ENCODE results near the gene RWDD4. TPM values are rescaled to one million over a fixed set of nuclear protein-coding genes. Genes with fewer than 3 reads are reported as not detected.

RWDD4 gene
- total and polyA plus RNA-seq, 2 of the 4 experiments (the other 2 are of a cell fraction): 8.5 to 8.8 TPM

- no peak overlapping the region for H2AK5ac ChIP-seq (ENCODE audit: low read depth, low read length)
- ChIA-PET POLR2A (ENCODE audit: unreplicated experiment) (no interaction called here), CTCF (no interaction called here)
- H4K91ac ChIP-seq (ENCODE audit: insufficient read depth, low read depth, low read length): no peak overlapping the region
- intact Hi-C loops (cut with micrococcal nuclease) (no loop called here), dilution Hi-C loops (cut with HindIII; ENCODE audit: low sequenced_read_pairs, unreplicated experiment) (no loop called here), in situ Hi-C loops (cut with MboI; ENCODE audit: low sequenced_read_pairs) (no loop called here)
- H4K5ac ChIP-seq (ENCODE audit: low read depth, low read length): no peak overlapping the region
- no peak overlapping the region for H3K18ac ChIP-seq (ENCODE audit: low read depth, low read length)
- H4K20me1 ChIP-seq (ENCODE audit: insufficient read depth, low read length): no peaks in the 10 kb centered on the region
- no peaks in the 10 kb centered on the region for H3K27me3 ChIP-seq (ENCODE audit: control insufficient read depth, insufficient read depth, low read length)
- no peaks in the 10 kb centered on the region for H3K79me1 ChIP-seq (ENCODE audit: low read depth in 1 of 2, low read length in 2 of 2)
- H2AFZ ChIP-seq (replicated peaks; ENCODE audit: low read length, poor library complexity): no peak overlapping the region
- no peak overlapping the region for H2BK5ac ChIP-seq (ENCODE audit: low read depth, low read length, poor library complexity, severe bottlenecking)
- no peak overlapping the region for H3K56ac ChIP-seq (ENCODE audit: extremely low read depth, insufficient read depth, low read length)
- no peak overlapping the region for H3K27ac ChIP-seq (ENCODE audit: insufficient read depth, low read length)
- H2AK9ac ChIP-seq (replicated peaks; ENCODE audit: low read depth, low read length, poor library complexity): no peak overlapping the region
- no peaks in the 10 kb centered on the region for H3K9me3 ChIP-seq (ENCODE audit: control insufficient read depth, insufficient read depth, low read length)
- WGBS, 2 experiments (ENCODE audit: extremely low coverage in 2 of 2, insufficient read length in 1 of 2): no CpG with 5 or more reads among the region's 4 CpGs
- no peaks in the 10 kb centered on the region for H3K4me1 ChIP-seq (ENCODE audit: control insufficient read depth, insufficient read depth, low read length)
- no peak for DNase-seq
- TF ChIP-seq MXI1 (IDR thresholded peaks at IDR 0.05; ENCODE audit: borderline replicate concordance, low read depth, low read length): no peak
- TF ChIP-seq RFX5 (IDR thresholded peaks at IDR 0.05; ENCODE audit: low read depth, low read length): no peak
- TF ChIP-seq RAD21 (IDR thresholded peaks at IDR 0.05; ENCODE audit: low read length): no peak
- TF ChIP-seq FOS (IDR thresholded peaks at IDR 0.05; ENCODE audit: low read depth, low read length): no peak
- TF ChIP-seq USF2 (IDR thresholded peaks at IDR 0.05; ENCODE audit: low read depth, low read length): no peak
- TF ChIP-seq CHD1 (IDR thresholded peaks at IDR 0.05; ENCODE audit: low read depth, low read length): no peak
- no peak for TF ChIP-seq CEBPB (IDR thresholded peaks at IDR 0.05; ENCODE audit: low read depth, low read length)
- no peak for TF ChIP-seq SMC3 (IDR thresholded peaks at IDR 0.05; ENCODE audit: low read depth, low read length)
- TF ChIP-seq MAFK (IDR thresholded peaks at IDR 0.05; ENCODE audit: low read depth, low read length): no peak
- no peak for TF ChIP-seq CTCF (conservative IDR thresholded peaks at IDR 0.05; ENCODE audit: low read depth, low read length)
- no peak for TF ChIP-seq BHLHE40 (IDR thresholded peaks at IDR 0.05; ENCODE audit: low read depth, low read length)
- no peak for TF ChIP-seq ELK1 (IDR thresholded peaks at IDR 0.05; ENCODE audit: borderline replicate concordance, low read depth, low read length)
- TF ChIP-seq MAZ (IDR thresholded peaks at IDR 0.05; ENCODE audit: borderline replicate concordance, low read depth, low read length): no peak
- no peak for TF ChIP-seq POLR2A (IDR thresholded peaks at IDR 0.05; ENCODE audit: low read depth, low read length)
- no peak for TF ChIP-seq RCOR1 (IDR thresholded peaks at IDR 0.05; ENCODE audit: insufficient replicate concordance, low read length)
- TF ChIP-seq NFE2L2 (IDR thresholded peaks at IDR 0.05; ENCODE audit: low read depth, low read length): no peak
- H2BK20ac ChIP-seq (ENCODE audit: low read depth, low read length): no peak overlapping the region
- no peak overlapping the region for H4K8ac ChIP-seq (ENCODE audit: low read depth in 2 of 2, low read length in 2 of 2)
- no TSS peak for BruUV-seq (replicated peaks)
- no peak overlapping the region for H2BK15ac ChIP-seq (ENCODE audit: low read depth, low read length)
- no peak overlapping the region for H3K4me2 ChIP-seq (ENCODE audit: low read depth, low read length)
- no peak for ATAC-seq (ENCODE audit: low read depth)
- H3K23ac ChIP-seq (ENCODE audit: low read depth, low read length): no peak overlapping the region
- no peak overlapping the region for H3K14ac ChIP-seq (replicated peaks; ENCODE audit: low read depth, low read length)
- H3K4ac ChIP-seq (ENCODE audit: low read depth, low read length): no peak overlapping the region
- no peak overlapping the region for H2BK120ac ChIP-seq (ENCODE audit: low read depth, low read length)
- H3K36me3 ChIP-seq (ENCODE audit: control insufficient read depth, insufficient read depth, low read length): peaks cover 47% of the 10 kb centered on the region
- H3K9ac ChIP-seq (ENCODE audit: low read depth, low read length): no peak overlapping the region
- peaks cover 4% of the 10 kb centered on the region; the same call in 1 of the 2 replicates for H3K9me1 ChIP-seq (ENCODE audit: insufficient read depth, low read length)
- H3K4me3 ChIP-seq (ENCODE audit: insufficient read depth, low read depth, low read length): no peak overlapping the region
Observed at GRCh38 chr4:183700407-183700806, 41.4 kb upstream of the RWDD4 start.
